PFSK-1 (cell line): ENCODE measurements around the gene PHPT1.
"Not testable (repeated sequence)": the region's sequence is repeated elsewhere in the genome, so short reads cannot be mapped to it uniquely, and the experiment has no call there.

Experiments
- FOXP2 ChIP-seq: optimal IDR thresholded peaks from 2 replicates; pipeline ENCODE3; 2011; ENCODE audit warnings: borderline replicate concordance, control low read depth, inconsistent platforms; ENCODE audit not compliant: insufficient read depth; ENCODE audit errors: extremely low read length, extremely low read depth
- POLR2AphosphoS5 ChIP-seq: IDR thresholded peaks from 2 replicates; pipeline ENCODE4 v1.6.1; 2012; ENCODE audit warnings: low read depth, mild to moderate bottlenecking, control low read depth, low read length, moderate library complexity
- SIN3A ChIP-seq: IDR thresholded peaks from 2 replicates; pipeline ENCODE4 v1.6.1; 2012; ENCODE audit warnings: mild to moderate bottlenecking, low read length, moderate library complexity, borderline replicate concordance; ENCODE audit not compliant: insufficient read depth
- TAF1 ChIP-seq: IDR thresholded peaks from 2 replicates; pipeline ENCODE4 v1.6.1; 2012; ENCODE audit warnings: low read length, control low read depth, borderline replicate concordance; ENCODE audit not compliant: insufficient read depth
- TF ChIP-seq, protein P1 (sequence below), 2 experiments: IDR thresholded peaks; 2 replicates each; pipeline versions ENCODE4 v1.6.1 to v1.8.0; 2011 to 2012; ENCODE audit warnings: low read depth in 2 of 2, low read length in 2 of 2, control low read depth in 1 of 2, inconsistent platforms in 1 of 2, mild to moderate bottlenecking in 1 of 2, moderate library complexity in 1 of 2; ENCODE audit not compliant: insufficient read depth in 1 of 2

The PHPT1 gene

DNA sequence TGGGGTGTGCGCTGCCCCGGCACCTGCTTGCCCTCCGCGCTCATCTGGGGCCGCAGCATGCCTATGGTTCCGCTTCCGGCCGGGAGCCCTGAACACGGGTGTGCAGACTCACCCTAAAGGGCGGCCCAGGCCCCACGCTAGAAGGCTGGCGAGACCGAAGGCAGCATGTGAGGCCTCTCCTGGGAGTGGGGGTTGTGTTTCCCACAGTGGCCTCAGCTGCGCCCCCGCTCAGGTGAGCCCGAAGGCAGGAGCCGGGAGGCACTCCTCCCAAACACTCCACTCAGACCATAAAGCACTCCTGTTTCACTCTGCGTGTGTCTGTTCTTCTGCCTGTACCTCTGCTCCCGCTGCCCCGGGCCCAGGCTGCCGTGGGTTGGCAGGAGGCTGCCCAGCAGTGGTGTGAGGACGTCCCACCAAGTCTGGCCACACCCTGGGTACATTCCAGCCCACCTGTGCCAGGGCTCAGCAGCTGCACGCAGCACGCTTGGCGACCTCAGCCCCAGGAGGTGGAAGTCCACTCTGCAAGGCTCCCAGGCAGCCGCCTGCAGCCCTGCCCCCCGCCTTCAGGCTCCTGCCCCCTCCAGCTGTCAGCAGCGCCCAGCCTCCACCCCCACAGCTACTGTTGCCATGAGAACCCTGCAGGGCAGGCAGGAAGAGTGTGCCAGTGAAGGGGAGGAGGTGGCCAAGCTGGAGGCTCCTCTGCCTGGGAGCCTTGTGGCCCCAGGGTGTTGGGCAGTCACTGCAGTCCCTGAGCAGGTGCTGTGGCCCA, 8.1 kb upstream of the PHPT1 start:
- TF ChIP-seq POLR2AphosphoS5, result peak; percentile 27; the same call in 1 of the 2 replicates
- TF ChIP-seq, protein P1, sequence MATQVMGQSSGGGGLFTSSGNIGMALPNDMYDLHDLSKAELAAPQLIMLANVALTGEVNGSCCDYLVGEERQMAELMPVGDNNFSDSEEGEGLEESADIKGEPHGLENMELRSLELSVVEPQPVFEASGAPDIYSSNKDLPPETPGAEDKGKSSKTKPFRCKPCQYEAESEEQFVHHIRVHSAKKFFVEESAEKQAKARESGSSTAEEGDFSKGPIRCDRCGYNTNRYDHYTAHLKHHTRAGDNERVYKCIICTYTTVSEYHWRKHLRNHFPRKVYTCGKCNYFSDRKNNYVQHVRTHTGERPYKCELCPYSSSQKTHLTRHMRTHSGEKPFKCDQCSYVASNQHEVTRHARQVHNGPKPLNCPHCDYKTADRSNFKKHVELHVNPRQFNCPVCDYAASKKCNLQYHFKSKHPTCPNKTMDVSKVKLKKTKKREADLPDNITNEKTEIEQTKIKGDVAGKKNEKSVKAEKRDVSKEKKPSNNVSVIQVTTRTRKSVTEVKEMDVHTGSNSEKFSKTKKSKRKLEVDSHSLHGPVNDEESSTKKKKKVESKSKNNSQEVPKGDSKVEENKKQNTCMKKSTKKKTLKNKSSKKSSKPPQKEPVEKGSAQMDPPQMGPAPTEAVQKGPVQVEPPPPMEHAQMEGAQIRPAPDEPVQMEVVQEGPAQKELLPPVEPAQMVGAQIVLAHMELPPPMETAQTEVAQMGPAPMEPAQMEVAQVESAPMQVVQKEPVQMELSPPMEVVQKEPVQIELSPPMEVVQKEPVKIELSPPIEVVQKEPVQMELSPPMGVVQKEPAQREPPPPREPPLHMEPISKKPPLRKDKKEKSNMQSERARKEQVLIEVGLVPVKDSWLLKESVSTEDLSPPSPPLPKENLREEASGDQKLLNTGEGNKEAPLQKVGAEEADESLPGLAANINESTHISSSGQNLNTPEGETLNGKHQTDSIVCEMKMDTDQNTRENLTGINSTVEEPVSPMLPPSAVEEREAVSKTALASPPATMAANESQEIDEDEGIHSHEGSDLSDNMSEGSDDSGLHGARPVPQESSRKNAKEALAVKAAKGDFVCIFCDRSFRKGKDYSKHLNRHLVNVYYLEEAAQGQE (IDR thresholded peaks at IDR 0.05; ENCODE audit: insufficient read depth in 1 of 2, low read depth in 2 of 2, low read length in 2 of 2), result no peak

DNA sequence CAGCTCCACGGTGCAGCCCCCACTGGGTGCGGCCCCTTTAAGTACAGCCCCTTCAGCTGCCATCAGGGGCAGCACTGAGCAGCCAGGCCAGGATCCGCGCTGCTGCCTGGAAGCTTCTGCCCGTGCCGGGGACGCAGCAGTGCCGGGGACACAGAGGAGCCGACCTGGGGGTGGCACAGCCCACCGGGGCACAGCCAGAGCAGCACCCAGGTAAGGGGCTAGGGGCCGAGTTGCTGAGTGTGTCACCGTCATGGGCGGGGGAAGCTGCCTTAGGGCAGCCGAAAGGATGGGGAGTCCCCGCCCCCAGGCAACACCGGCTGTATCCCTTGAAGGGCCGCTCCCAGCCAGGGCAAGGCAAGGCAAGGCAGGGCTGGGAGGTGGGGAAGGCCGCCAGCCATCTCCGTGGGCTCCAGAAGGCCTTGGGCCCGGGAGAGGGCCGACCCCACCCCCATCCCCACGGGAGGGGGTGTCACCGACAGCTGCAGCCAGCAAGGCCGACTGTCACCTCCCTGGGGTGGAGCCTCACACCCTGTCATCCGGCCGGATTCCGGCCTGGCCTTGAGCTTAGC, 6.7 kb upstream of the PHPT1 start, which contains the start of gene AJM1:
Gene AJM1 (plus strand): TSS at position 99 of the 569 bp plus-strand sequence. CDS start 1,937 bp downstream, outside the sequence.
- TF ChIP-seq, protein P1 (IDR thresholded peaks at IDR 0.05; ENCODE audit: insufficient read depth in 1 of 2, low read depth in 2 of 2, low read length in 2 of 2), result not testable (repeated sequence)
- not testable (repeated sequence) for TF ChIP-seq FOXP2, SIN3A

DNA sequence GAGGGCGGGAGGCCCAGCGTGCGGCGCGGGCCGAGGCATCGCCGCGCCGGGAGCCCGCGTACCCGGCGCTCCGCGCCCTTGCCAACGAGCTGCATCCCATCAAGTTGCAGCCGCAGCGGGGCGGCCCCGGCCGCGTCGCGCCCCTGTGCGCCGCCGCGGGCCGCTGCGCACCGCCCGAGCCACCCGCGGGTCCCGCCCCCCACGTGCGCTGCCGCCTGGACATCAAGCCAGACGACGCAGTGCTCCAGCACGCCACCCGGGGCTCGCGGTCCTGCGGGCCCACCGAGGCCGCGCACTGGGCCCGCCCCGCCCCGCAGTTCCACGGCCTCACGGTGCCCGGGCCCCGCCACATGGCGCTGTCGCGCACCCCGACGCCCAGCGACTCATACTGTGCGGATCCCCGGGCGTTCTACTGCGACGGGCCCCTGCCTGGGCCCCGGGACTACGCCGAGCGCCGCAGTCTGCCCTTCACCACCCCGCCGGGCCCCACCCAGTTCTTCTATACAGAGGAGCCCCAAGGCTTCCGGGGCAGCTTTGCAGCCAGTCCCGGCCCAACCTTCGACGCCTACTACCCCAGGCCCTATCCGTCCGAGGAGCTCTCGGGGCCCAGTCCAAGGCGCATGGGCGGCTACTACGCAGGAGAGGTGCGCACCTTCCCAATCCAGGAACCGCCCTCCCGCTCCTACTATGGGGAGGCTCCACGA, 4.3 kb upstream of the PHPT1 start:
- no peak for TF ChIP-seq TAF1
- no peak for TF ChIP-seq SIN3A
- TF ChIP-seq, protein P1 (IDR thresholded peaks at IDR 0.05; ENCODE audit: insufficient read depth in 1 of 2, low read depth in 2 of 2, low read length in 2 of 2), result no peak
- no peak for TF ChIP-seq FOXP2

DNA sequence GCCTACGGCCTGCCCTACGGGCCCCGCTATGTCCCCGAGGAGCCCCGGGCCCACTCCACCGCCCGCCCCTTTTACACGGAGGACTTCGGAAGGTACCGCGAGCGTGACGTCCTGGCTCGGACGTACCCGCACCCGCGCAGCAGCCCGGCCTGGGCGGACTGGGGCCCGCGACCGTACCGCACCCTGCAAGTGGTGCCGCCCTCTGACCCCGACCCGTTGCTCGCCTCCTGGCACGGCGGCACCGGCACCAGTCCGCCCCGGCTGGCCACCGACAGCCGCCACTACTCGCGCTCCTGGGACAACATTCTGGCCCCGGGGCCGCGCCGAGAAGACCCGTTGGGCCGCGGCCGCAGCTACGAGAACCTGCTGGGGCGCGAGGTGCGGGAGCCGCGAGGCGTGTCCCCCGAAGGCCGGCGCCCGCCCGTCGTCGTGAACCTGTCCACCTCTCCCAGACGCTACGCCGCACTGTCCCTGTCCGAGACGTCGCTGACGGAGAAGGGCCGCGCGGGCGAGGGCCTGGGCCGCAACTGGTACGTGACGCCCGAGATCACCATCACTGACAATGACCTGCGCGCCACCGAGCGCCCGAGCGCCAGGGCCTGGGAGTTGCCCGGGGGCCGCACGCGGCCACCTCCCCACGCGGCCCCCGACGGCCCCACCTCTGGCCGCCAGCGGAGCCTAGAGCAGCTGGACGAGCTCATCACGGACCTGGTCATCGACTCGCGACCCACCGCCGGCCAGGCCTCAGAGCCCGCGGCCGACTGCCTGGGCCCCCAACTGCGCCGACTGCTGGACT, 3.5 kb upstream of the PHPT1 start:
- no peak for TF ChIP-seq FOXP2
- TF ChIP-seq TAF1, result no peak
- no peak for TF ChIP-seq SIN3A
- TF ChIP-seq, protein P1 (IDR thresholded peaks at IDR 0.05; ENCODE audit: insufficient read depth in 1 of 2, low read depth in 2 of 2, low read length in 2 of 2), result no peak
- no peak for TF ChIP-seq POLR2AphosphoS5
